SJSA1 (cell line): ENCODE measurements around the gene SLC36A3. TPM values are rescaled to one million over a fixed set of nuclear protein-coding genes. Genes with fewer than 3 reads are reported as not detected.

Experiments used
- DNase-seq, 2 experiments: peaks; one replicate each; pipeline ENCODE4 v3.0.0-alpha.2; 2015 to 2020; ENCODE audit warnings: low spot score in 2 of 2, low read depth in 1 of 2
- H3K27ac ChIP-seq: fragments of 250-450 bp; sonication (Bioruptor Pico); 2 replicates; pipeline ENCODE4 v1.5.1; 2020; ENCODE audit warnings: mild to moderate bottlenecking, moderate library complexity
- H3K27me3 ChIP-seq: fragments of 250-450 bp; sonication (Bioruptor Pico); replicated peaks from 2 replicates; pipeline ENCODE4 v1.5.1; 2020; ENCODE audit warnings: mild to moderate bottlenecking, moderate library complexity
- H3K36me3 ChIP-seq: fragments of 250-450 bp; sonication (Bioruptor Pico); 2 replicates; pipeline ENCODE4 v1.5.1; 2020; ENCODE audit warnings: mild to moderate bottlenecking
- H3K4me1 ChIP-seq: fragments of 250-450 bp; sonication (Bioruptor Pico); replicated peaks from 2 replicates; pipeline ENCODE4 v1.6.1; 2021; ENCODE audit warnings: mild to moderate bottlenecking
- H3K4me3 ChIP-seq: fragments of 250-450 bp; sonication (Bioruptor Pico); 2 replicates; pipeline ENCODE4 v1.5.1; 2020; ENCODE audit warnings: mild to moderate bottlenecking
- H3K9me3 ChIP-seq: fragments of 250-450 bp; sonication (Bioruptor Pico); replicated peaks from 2 replicates; pipeline ENCODE4 v1.5.1; 2020; ENCODE audit warnings: mild to moderate bottlenecking
- total RNA-seq: library from RNA; depleted of rRNA; stranded (reverse); fragments of >200 nt; shearing (Covaris generic); gene quantifications from 2 replicates; pipeline ENCODE4 v1.2.3, GENCODE V29; 2014

The SLC36A3 gene
- total RNA-seq, 1 experiment from 2014 or later = not detected

DNA sequence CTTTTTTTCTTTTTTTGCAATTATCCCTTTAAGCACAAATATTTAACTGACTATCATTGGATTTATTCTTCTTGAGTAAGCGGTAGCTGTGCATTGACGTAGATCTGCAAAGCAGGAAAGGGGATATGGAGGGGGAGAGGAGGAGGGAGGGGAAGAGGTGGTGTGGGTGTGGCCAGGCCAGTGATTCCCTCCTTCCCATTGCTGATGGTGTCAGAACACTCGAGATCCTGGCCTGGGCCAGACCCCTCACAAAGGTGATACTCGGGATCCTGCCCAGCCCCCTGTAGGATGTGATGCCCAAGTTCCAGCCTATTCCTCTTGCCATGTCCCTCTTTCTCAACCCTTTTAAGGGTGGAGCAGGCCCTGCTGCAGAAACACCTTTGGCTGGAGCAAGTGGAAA is 9.9 kb downstream of the SLC36A3 start:
- H3K4me1 ChIP-seq = no peaks in the 10 kb centered on the region
- DNase-seq = no peak

DNA sequence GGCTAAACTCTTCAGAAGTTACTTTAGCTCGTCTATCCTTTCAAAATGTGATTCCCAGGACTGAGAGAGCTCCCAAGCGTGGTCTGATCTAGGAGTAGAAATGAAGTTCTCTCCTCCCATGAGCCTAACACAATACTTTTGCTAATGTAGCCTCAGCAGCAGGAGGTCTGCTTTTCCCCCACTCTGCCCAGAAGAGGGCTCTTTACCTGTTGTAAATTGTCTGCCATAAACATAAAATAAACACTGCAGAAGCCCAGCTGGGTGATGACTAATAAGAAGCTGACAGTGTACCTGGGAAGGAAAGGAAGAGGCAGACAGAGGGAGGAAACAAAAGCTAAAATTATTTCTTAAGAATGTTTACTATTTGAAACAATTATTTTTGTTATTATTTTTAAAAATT is 15.4 kb downstream of the SLC36A3 start:
- no peak overlapping the region for H3K27ac ChIP-seq
- no peaks in the 10 kb centered on the region for H3K36me3 ChIP-seq
- H3K4me3 ChIP-seq = no peak overlapping the region
- no peaks in the 10 kb centered on the region for H3K27me3 ChIP-seq
- no peaks in the 10 kb centered on the region for H3K9me3 ChIP-seq
- no peak for DNase-seq
- no peaks in the 10 kb centered on the region for H3K4me1 ChIP-seq

More for the DNA sequence above, 9.9 kb downstream of the SLC36A3 start:
- Histone ChIP-seq H3K36me3 (no peaks in the 10 kb centered on the region), H3K27ac (no peak overlapping the region), H3K4me3 (no peak overlapping the region), H3K27me3 (no peaks in the 10 kb centered on the region), H3K9me3 (no peaks in the 10 kb centered on the region)

DNA sequence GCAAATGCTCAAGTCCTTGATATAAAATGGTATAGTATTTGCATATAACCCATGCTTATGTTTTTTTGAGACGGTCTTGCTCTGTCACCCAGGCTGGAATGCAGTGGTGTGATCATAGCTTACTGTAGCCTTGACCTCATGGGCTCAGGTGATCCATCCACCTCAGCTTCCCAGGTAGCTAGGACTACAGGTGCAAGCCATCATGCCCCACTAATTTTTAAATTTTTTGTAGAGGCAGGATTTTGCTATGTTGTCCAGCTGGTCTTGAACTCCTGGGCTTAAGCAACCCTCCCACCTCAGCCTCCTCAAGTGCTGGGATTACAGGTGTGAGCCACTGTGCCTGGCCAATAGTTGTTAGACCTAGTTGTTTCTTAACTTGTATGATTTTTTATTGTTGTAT is 17.3 kb downstream of the SLC36A3 start:
- Histone ChIP-seq H3K27me3 (no peaks in the 10 kb centered on the region), H3K36me3 (no peaks in the 10 kb centered on the region), H3K4me1 (no peaks in the 10 kb centered on the region), H3K9me3 (no peaks in the 10 kb centered on the region), H3K27ac (no peak overlapping the region), H3K4me3 (no peak overlapping the region)
- no peak for DNase-seq

DNA sequence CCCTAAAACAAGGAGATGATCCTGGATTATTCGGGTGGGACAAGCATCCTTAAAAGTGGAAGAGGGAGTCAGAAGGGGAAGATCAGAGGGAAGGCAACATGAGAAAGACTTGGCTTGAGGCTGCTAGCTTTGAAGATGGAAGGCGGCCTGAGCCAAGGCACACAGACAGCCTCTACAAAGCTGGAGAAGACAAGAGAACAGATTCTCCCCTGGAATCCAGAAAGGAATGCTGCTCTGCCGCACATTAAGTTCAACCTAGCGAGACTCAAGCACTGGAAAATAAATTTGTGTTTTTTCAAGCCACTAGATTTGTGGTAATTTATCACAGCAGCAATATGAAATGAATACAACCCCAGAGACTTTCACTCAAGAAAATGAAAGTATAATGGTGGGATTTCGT is 17.9 kb downstream of the SLC36A3 start:
- Histone ChIP-seq H3K36me3 (no peaks in the 10 kb centered on the region), H3K27me3 (no peaks in the 10 kb centered on the region), H3K9me3 (no peaks in the 10 kb centered on the region), H3K4me3 (no peak overlapping the region), H3K27ac (no peak overlapping the region), H3K4me1 (no peaks in the 10 kb centered on the region)
- no peak for DNase-seq

DNA sequence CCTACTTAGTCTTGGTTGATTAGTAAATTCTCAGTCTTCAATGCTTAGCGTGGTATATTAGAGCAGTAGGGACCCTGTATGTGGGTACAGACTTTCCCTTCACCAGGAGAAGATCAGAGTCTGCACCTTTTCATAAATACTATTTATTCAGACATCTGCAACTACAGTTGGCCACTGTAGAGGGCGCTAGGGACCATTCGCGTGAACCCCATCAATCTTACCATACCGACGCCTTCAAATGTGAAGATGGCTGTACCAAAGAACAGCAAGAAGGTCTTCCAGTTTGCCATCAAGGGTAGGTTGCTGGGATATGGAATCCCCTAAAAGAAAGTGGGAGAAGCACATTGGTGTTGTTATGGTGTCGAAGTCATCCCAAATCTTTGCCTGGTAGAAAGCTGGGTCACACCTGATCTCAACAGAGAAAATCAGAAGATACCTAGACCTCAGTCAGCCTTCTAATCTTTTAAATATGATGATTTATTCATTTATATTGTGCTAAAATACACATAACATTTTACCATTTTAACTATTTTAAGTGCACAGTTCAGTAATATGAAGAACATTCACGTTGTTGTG is 19.1 kb downstream of the SLC36A3 start:
- Histone ChIP-seq H3K36me3 (no peaks in the 10 kb centered on the region), H3K27me3 (no peaks in the 10 kb centered on the region), H3K9me3 (no peaks in the 10 kb centered on the region), H3K27ac (no peak overlapping the region), H3K4me3 (no peak overlapping the region), H3K4me1 (no peaks in the 10 kb centered on the region)
- DNase-seq = no peak

DNA sequence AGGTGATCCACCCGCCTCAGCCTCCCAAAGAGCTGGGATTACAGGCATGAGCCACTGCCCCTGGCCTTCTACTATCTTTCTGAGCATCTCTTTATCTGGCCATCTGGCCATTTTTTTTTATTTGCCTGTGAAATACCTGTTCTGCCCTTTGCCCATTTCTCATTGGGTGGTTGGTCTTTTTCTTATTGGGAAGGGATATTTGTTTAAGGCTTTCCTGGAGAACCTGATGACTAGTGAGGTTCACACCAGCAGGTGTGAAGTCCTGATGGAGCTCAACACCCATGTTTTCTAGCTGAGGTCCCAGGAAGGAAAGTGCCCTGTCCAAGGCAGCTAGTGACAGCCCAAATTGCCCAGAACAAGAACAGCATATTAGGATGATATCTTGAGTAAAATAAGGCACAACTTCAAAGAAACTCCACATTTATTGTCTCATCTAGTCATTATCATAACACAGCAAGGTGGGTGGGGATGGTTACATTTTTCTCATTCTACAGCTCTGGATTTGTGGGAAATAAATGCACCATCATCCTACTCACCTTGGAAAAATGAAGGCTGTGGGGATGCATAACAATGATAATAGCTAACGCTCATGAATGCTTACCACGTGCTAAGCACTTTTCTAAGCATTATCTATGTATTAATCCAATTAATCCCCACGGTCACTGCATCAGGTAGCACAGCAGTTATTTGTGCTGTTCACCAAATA is 20.3 kb downstream of the SLC36A3 start:
- Histone ChIP-seq H3K9me3 (no peaks in the 10 kb centered on the region), H3K4me1 (no peaks in the 10 kb centered on the region), H3K27ac (no peak overlapping the region), H3K36me3 (no peaks in the 10 kb centered on the region), H3K27me3 (no peaks in the 10 kb centered on the region), H3K4me3 (no peak overlapping the region)
- no peak for DNase-seq

DNA sequence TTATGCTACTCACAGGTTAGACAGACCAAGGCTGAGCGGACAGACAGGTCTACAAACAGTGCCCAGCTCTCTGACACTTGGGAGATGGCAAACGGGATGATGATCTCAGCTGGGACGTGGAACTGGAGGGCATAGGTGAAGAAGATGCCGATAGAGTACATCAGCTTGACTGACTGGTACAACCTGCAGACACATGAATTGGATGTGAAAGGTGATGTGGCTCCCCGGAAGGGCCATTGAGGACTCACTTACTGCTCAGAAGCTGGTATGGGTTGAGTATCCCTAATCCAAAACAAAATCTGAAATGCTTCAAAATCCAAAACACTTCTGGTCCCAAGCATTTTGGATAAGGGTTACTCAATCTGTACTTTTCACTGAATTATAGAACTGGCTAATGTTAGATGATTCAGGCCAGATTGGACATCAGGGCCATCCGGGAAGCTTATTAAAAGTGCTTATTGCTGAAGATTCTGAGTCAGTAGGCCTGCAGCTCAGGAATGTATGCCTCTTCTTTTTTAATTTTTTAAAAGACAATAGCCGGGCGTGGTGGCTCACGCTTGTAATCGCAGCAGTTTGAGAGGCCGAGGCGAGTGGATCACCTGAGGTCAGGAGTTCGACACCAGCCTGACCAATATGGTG is 22.4 kb downstream of the SLC36A3 start:
- DNase-seq = no peak
- no peaks in the 10 kb centered on the region for H3K4me1 ChIP-seq
- H3K4me3 ChIP-seq = no peak overlapping the region
- no peaks in the 10 kb centered on the region for H3K9me3 ChIP-seq
- no peaks in the 10 kb centered on the region for H3K36me3 ChIP-seq
- no peaks in the 10 kb centered on the region for H3K27me3 ChIP-seq
- no peak overlapping the region for H3K27ac ChIP-seq

DNA sequence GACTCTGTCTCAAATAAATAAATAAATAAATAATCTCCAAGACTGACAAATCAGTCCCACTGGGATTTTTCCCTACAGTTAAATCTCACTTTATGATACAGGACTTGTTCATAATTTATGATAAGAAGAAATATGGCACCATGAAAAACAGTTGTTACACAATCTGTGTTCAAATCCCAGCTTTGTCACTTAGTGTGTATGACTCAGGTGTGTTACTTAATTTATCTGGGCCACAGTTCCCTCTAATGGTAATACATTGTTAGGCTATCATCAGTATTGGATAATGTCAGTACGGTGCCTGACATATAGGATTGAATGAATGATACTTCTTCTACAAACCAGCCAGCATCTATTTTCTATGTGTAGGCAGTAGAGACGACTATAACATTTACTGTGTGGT is 23.1 kb downstream of the SLC36A3 start:
- H3K9me3 ChIP-seq = no peaks in the 10 kb centered on the region
- no peak overlapping the region for H3K4me3 ChIP-seq
- H3K27me3 ChIP-seq = no peaks in the 10 kb centered on the region
- H3K36me3 ChIP-seq = no peaks in the 10 kb centered on the region
- no peaks in the 10 kb centered on the region for H3K4me1 ChIP-seq
- DNase-seq = no peak
- no peak overlapping the region for H3K27ac ChIP-seq

DNA sequence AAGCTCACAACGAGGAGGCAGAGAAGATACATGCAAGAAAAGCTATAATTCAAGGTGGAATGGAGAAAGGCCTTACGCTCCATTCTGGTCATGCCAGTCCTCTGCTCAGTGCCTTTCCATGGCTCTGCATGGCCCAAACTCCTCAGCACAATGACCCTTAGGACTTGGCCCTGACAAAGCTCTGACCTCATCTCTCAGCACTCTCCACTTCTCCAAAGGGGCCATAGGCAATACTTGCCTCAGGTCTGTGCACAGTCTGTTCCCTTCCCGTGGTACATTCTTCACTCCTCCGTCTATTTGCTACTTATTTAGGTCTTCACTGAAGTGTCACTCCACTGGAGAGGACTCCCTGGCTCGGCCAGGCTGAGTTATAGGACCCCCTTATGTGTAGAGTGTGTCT is 24.7 kb downstream of the SLC36A3 start:
- Histone ChIP-seq H3K27me3 (no peaks in the 10 kb centered on the region), H3K27ac (no peak overlapping the region), H3K9me3 (no peaks in the 10 kb centered on the region), H3K4me3 (no peak overlapping the region), H3K36me3 (no peaks in the 10 kb centered on the region), H3K4me1 (no peaks in the 10 kb centered on the region)
- no peak for DNase-seq

DNA sequence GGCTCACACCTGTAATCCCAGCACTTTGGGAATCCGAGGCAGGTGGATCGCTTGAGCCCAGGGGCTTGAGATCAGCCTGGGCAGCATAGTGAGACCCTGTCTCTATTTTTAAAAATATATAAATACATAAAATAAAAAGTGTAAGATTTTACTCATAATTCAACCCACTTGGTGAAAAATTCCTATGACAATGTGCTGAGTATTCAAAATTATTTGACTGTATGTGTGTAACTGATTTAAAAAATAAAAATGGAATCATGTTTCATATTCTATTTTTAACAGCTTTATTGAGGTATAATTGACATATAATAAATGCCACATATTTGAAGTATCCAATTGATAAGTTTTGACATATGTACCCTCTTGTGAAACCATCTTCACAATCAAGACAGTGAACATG is 27.8 kb downstream of the SLC36A3 start:
- Histone ChIP-seq H3K27ac (no peak overlapping the region), H3K27me3 (no peaks in the 10 kb centered on the region), H3K36me3 (no peaks in the 10 kb centered on the region), H3K4me3 (no peak overlapping the region), H3K4me1 (no peaks in the 10 kb centered on the region), H3K9me3 (no peaks in the 10 kb centered on the region)
- DNase-seq = no peak

DNA sequence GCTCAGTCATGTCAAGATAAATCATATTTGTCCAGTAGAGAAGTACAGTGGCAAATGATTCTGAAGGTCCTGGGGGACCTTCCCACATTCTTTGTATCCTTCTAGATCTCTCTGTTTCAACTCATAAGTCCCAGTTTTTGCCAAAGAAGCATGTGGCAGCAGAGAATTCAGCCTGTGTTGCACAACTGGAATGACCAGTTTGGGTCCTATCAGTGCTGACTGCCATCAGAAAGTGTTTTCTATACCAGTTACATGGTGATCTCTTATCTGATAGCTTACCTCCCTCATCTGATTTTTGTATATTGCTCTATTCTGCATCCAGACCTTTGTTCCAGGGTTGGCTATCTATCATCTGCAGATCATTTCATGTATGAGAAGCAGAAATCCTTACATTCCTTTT is 28.9 kb downstream of the SLC36A3 start:
- H3K4me1 ChIP-seq = no peaks in the 10 kb centered on the region
- no peak overlapping the region for H3K27ac ChIP-seq
- H3K27me3 ChIP-seq = no peaks in the 10 kb centered on the region
- H3K36me3 ChIP-seq = no peaks in the 10 kb centered on the region
- H3K4me3 ChIP-seq = no peak overlapping the region
- H3K9me3 ChIP-seq = no peaks in the 10 kb centered on the region
- no peak for DNase-seq

DNA sequence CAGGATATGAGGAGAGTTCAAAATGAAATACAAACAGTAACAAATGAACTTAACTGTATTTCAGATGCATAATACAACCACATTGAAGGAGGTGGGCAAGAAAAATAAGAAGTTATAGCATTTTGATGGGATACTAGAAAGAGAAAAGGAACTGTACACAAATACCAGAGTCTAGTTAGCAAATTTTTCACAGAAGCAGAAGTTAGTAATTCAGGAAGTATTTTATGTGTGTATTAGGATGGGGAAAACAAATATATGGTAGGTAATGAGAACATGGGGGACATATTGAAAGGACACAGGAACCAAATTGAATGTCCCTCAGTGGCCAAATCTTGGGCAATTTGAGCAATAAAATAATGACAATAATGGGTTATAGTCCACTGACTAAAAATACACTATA is 32.2 kb downstream of the SLC36A3 start:
- Histone ChIP-seq H3K36me3 (no peaks in the 10 kb centered on the region), H3K4me3 (no peak overlapping the region), H3K4me1 (no peaks in the 10 kb centered on the region), H3K27ac (no peak overlapping the region), H3K9me3 (no peaks in the 10 kb centered on the region), H3K27me3 (no peaks in the 10 kb centered on the region)
- DNase-seq = no peak

DNA sequence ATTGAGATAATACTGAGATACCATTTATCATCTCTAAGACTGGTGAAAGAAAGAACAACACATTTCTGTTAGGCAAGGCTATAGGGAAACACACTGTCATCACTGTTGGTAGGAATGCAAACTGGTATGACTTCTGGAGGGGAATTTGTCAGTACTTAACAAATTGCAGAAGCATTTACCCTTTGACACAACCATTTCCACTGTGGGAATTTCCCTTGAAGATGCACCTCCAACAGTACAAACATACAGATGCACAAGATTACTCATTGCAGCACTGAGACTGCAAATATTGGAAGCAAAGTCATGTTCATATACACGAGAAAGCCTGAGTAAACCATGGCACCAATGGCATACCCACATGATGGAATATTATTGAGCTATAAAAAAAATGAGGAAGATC is 33.0 kb downstream of the SLC36A3 start:
- no peak for DNase-seq
- Histone ChIP-seq H3K27me3 (no peaks in the 10 kb centered on the region), H3K4me1 (no peaks in the 10 kb centered on the region), H3K9me3 (no peaks in the 10 kb centered on the region), H3K27ac (no peak overlapping the region), H3K36me3 (no peaks in the 10 kb centered on the region), H3K4me3 (no peak overlapping the region)

DNA sequence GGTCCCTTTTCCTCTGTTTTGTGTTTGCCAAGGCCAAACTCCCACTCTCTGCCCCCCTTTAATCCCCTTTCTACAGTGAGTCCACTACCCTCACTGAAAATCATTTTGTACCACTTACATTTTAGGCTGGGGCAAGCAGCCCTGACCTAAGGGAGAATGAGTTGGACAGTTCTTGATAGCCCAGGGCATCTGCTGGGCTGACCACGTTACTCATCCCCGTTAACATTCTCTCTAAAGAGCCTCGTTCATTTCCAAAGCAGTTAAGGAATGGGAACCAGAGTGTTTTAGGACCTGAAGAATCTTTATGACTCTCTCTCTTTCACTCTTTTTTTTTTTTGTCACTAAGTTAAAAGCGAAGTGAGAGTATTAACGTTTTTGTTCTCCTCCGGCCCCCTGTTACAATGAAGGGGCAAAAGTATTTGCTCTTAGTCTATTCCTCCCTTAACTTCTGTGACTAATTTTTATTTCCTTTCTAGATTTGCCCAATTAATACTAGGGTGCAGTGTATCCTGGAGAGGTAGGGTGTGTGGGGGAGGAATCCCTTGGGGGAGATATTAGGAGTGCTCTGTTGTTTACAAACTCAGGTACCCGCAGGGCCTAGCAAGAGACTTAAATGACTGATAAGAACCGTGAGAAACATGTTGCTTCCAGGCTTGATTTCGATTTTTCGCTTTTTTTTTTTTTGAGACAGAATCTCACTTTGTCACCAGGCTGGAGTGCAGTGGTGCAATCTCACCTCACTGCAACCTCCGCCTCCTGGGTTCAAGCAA is 35.9 kb downstream of the SLC36A3 start:
- Histone ChIP-seq H3K4me1 (no peaks in the 10 kb centered on the region; the same call in 1 of the 2 replicates), H3K27ac (no peak overlapping the region), H3K9me3 (no peaks in the 10 kb centered on the region), H3K4me3 (no peak overlapping the region), H3K27me3 (no peaks in the 10 kb centered on the region), H3K36me3 (no peaks in the 10 kb centered on the region)
- DNase-seq = no peak
